Measurements from ENCODE around the gene GLCCI1.
"Not testable (repeated sequence)": the region's sequence is repeated elsewhere in the genome, so short reads cannot be mapped to it uniquely, and the experiment has no call there.

GLCCI1 gene

GRCh38 chr7:8058322-8058721, 89.7 kb downstream of the GLCCI1 start:
- Histone ChIP-seq H3K79me1 (ENCODE audit: low read length) (no peaks in the 10 kb centered on the region), H3K9ac (ENCODE audit: low read length) (no peak overlapping the region), H3K79me2 (ENCODE audit: control insufficient read depth, insufficient read depth, low read length) (no peaks in the 10 kb centered on the region), H3K4me3 (ENCODE audit: low read length) (no peak overlapping the region), H2BK120ac (ENCODE audit: low read depth, low read length) (no peak overlapping the region), H3K36me3 (ENCODE audit: control insufficient read depth, insufficient read depth, low read length) (no peaks in the 10 kb centered on the region), H4K5ac (ENCODE audit: low read length) (no peak overlapping the region), H3K23ac (ENCODE audit: low read length) (no peak overlapping the region), H3K27me3 (ENCODE audit: insufficient read depth, low read length, poor library complexity) (no peaks in the 10 kb centered on the region), H3K4me2 (ENCODE audit: low read length) (no peak overlapping the region), H3K18ac (ENCODE audit: low read length) (no peak overlapping the region), H3K4me1 (ENCODE audit: control insufficient read depth, low read depth, low read length) (no peaks in the 10 kb centered on the region), H3K56ac (ENCODE audit: low read length) (no peak overlapping the region), H2BK5ac (ENCODE audit: low read length) (no peak overlapping the region), H2BK15ac (replicated peaks; ENCODE audit: low read depth) (no peak overlapping the region), H3K4ac (ENCODE audit: low read depth, low read length) (no peak overlapping the region), H3K27ac (ENCODE audit: low read depth, low read length) (no peak overlapping the region), H4K8ac (ENCODE audit: low read depth, low read length) (no peak overlapping the region), H2AK5ac (ENCODE audit: low read length) (no peak overlapping the region)
- DNase-seq: no peak

- Histone ChIP-seq H2BK15ac (replicated peaks; ENCODE audit: low read depth) (no peak overlapping the region), H3K4me2 (ENCODE audit: low read length) (no peak overlapping the region), H3K56ac (ENCODE audit: low read length) (no peak overlapping the region), H4K5ac (ENCODE audit: low read length) (no peak overlapping the region), H3K4ac (ENCODE audit: low read depth, low read length) (no peak overlapping the region), H3K79me1 (ENCODE audit: low read length) (no peaks in the 10 kb centered on the region), H3K9ac (ENCODE audit: low read length) (no peak overlapping the region), H3K27me3 (ENCODE audit: insufficient read depth, low read length, poor library complexity) (no peaks in the 10 kb centered on the region), H2BK5ac (ENCODE audit: low read length) (no peak overlapping the region), H3K79me2 (ENCODE audit: control insufficient read depth, insufficient read depth, low read length) (no peaks in the 10 kb centered on the region), H2AK5ac (ENCODE audit: low read length) (no peak overlapping the region), H3K18ac (ENCODE audit: low read length) (no peak overlapping the region), H2BK120ac (ENCODE audit: low read depth, low read length) (no peak overlapping the region), H3K4me1 (ENCODE audit: control insufficient read depth, low read depth, low read length) (no peaks in the 10 kb centered on the region), H4K8ac (ENCODE audit: low read depth, low read length) (no peak overlapping the region), H3K23ac (ENCODE audit: low read length) (no peak overlapping the region), H3K27ac (ENCODE audit: low read depth, low read length) (no peak overlapping the region), H3K36me3 (ENCODE audit: control insufficient read depth, insufficient read depth, low read length) (no peaks in the 10 kb centered on the region), H3K4me3 (ENCODE audit: low read length) (no peak overlapping the region)
- no peak for DNase-seq
- no CpG with 5 or more reads among the region's 4 CpGs for WGBS (ENCODE audit: extremely low coverage, insufficient coverage, low lambda C conversion rate)
Measured at GRCh38 chr7:8058852-8059251, 90.3 kb downstream of the GLCCI1 start.

DNA sequence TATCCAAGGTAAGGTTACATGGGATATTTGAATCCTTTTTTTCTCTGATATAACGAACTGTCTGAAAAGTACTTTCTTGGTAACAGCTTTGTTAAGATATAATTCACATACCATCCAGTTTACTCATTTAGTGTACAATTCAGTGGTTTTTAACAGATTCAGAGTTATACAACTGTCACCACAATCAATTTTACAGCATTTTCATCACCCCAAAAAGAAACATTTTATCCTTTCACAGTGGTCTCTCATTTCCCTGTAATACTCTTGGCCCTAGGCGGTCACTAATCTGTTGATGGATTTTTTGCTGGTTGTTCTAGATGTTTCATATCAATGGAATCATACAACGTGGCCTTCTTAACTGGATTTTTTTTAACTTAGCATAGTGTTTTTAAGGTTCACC, 91.6 kb downstream of the GLCCI1 start:
- H3K79me1 ChIP-seq (ENCODE audit: low read length): no peaks in the 10 kb centered on the region
- no peak overlapping the region for H2BK120ac ChIP-seq (ENCODE audit: low read depth, low read length)
- H3K9ac ChIP-seq (ENCODE audit: low read length): no peak overlapping the region
- no CpG with 5 or more reads among the region's 3 CpGs for WGBS (ENCODE audit: extremely low coverage, insufficient coverage, low lambda C conversion rate)
- H4K8ac ChIP-seq (ENCODE audit: low read depth, low read length): no peak overlapping the region
- no peak overlapping the region for H3K56ac ChIP-seq (ENCODE audit: low read length)
- H3K4me3 ChIP-seq (ENCODE audit: low read length): no peak overlapping the region
- H3K23ac ChIP-seq (ENCODE audit: low read length): no peak overlapping the region
- H2BK5ac ChIP-seq (ENCODE audit: low read length): no peak overlapping the region
- no peak overlapping the region for H2AK5ac ChIP-seq (ENCODE audit: low read length)
- H4K5ac ChIP-seq (ENCODE audit: low read length): no peak overlapping the region
- no peak overlapping the region for H3K18ac ChIP-seq (ENCODE audit: low read length)
- no peak overlapping the region for H3K4ac ChIP-seq (ENCODE audit: low read depth, low read length)
- H3K36me3 ChIP-seq (ENCODE audit: control insufficient read depth, insufficient read depth, low read length): no peaks in the 10 kb centered on the region
- no peaks in the 10 kb centered on the region for H3K4me1 ChIP-seq (ENCODE audit: control insufficient read depth, low read depth, low read length)
- H3K27ac ChIP-seq (ENCODE audit: low read depth, low read length): no peak overlapping the region
- no peaks in the 10 kb centered on the region for H3K27me3 ChIP-seq (ENCODE audit: insufficient read depth, low read length, poor library complexity)
- H2BK15ac ChIP-seq (replicated peaks; ENCODE audit: low read depth): no peak overlapping the region
- H3K4me2 ChIP-seq (ENCODE audit: low read length): no peak overlapping the region
- no peaks in the 10 kb centered on the region for H3K79me2 ChIP-seq (ENCODE audit: control insufficient read depth, insufficient read depth, low read length)
- no peak for DNase-seq

- not testable (repeated sequence) for H3K4me2 ChIP-seq (ENCODE audit: low read length); H3K23ac ChIP-seq (ENCODE audit: low read length); H3K4me1 ChIP-seq (ENCODE audit: control insufficient read depth, low read depth, low read length); H2AK5ac ChIP-seq (ENCODE audit: low read length); H3K79me1 ChIP-seq (ENCODE audit: low read length); H3K9ac ChIP-seq (ENCODE audit: low read length); H3K27ac ChIP-seq (ENCODE audit: low read depth, low read length); H4K5ac ChIP-seq (ENCODE audit: low read length); H3K4ac ChIP-seq (ENCODE audit: low read depth, low read length); H3K56ac ChIP-seq (ENCODE audit: low read length); H3K4me3 ChIP-seq (ENCODE audit: low read length); H3K27me3 ChIP-seq (ENCODE audit: insufficient read depth, low read length, poor library complexity); H2BK15ac ChIP-seq (replicated peaks; ENCODE audit: low read depth); H4K8ac ChIP-seq (ENCODE audit: low read depth, low read length); H3K18ac ChIP-seq (ENCODE audit: low read length); H3K79me2 ChIP-seq (ENCODE audit: control insufficient read depth, insufficient read depth, low read length); DNase-seq; H3K36me3 ChIP-seq (ENCODE audit: control insufficient read depth, insufficient read depth, low read length); H2BK5ac ChIP-seq (ENCODE audit: low read length); H2BK120ac ChIP-seq (ENCODE audit: low read depth, low read length)
- no CpG with 5 or more reads among the region's 5 CpGs for WGBS (ENCODE audit: extremely low coverage, insufficient coverage, low lambda C conversion rate)
Measured at GRCh38 chr7:8063300-8063699, 94.7 kb downstream of the GLCCI1 start.

DNA sequence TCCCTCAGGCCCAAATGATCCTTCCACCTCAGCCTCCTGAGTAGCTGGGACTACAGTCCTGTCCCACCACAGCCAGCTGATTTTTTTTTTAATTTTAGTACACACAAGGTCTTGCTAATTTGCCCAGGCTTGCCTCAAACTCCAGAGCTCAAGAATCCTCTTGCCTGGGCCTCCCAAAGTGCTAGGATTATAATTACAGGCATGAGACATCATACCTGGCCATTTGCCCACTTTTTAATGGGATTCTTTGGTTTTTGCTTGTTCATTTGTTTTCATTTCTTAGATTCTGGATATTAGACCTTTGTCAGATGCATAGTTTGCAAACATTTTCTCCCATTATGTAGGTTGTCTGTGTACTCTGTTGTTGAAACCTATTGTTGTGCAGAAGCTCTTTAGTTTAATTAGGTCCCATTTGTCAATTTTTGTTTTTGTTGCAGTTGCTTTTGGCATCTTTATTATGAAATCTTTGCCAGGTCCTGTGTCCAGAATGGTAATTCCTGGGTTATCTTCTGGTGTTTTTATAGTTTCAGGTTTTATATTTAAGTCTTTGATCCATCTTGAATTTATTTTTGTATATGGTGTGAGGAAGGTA, 95.2 kb downstream of the GLCCI1 start:
- H3K79me2 ChIP-seq (ENCODE audit: control insufficient read depth, insufficient read depth, low read length): no peaks in the 10 kb centered on the region
- H2BK120ac ChIP-seq (ENCODE audit: low read depth, low read length): no peak overlapping the region
- H3K56ac ChIP-seq (ENCODE audit: low read length): no peak overlapping the region
- no peak for DNase-seq
- H3K27me3 ChIP-seq (ENCODE audit: insufficient read depth, low read length, poor library complexity): no peaks in the 10 kb centered on the region
- H3K23ac ChIP-seq (ENCODE audit: low read length): no peak overlapping the region
- H3K36me3 ChIP-seq (ENCODE audit: control insufficient read depth, insufficient read depth, low read length): no peaks in the 10 kb centered on the region
- H4K5ac ChIP-seq (ENCODE audit: low read length): no peak overlapping the region
- H3K4ac ChIP-seq (ENCODE audit: low read depth, low read length): no peak overlapping the region
- no peak overlapping the region for H4K8ac ChIP-seq (ENCODE audit: low read depth, low read length)
- no peaks in the 10 kb centered on the region for H3K79me1 ChIP-seq (ENCODE audit: low read length)
- no peak overlapping the region for H3K18ac ChIP-seq (ENCODE audit: low read length)
- no peak overlapping the region for H3K9ac ChIP-seq (ENCODE audit: low read length)
- no peaks in the 10 kb centered on the region for H3K4me1 ChIP-seq (ENCODE audit: control insufficient read depth, low read depth, low read length)
- H2BK5ac ChIP-seq (ENCODE audit: low read length): no peak overlapping the region
- no peak overlapping the region for H2BK15ac ChIP-seq (replicated peaks; ENCODE audit: low read depth)
- H3K4me2 ChIP-seq (ENCODE audit: low read length): no peak overlapping the region
- no peak overlapping the region for H3K27ac ChIP-seq (ENCODE audit: low read depth, low read length)
- no peak overlapping the region for H2AK5ac ChIP-seq (ENCODE audit: low read length)
- no peak overlapping the region for H3K4me3 ChIP-seq (ENCODE audit: low read length)

- Histone ChIP-seq H4K5ac (ENCODE audit: low read length) (no peak overlapping the region), H3K23ac (ENCODE audit: low read length) (no peak overlapping the region), H3K56ac (ENCODE audit: low read length) (no peak overlapping the region), H3K79me1 (ENCODE audit: low read length) (no peaks in the 10 kb centered on the region), H3K9ac (ENCODE audit: low read length) (no peak overlapping the region), H3K4ac (ENCODE audit: low read depth, low read length) (no peak overlapping the region), H3K4me3 (ENCODE audit: low read length) (no peak overlapping the region), H3K79me2 (ENCODE audit: control insufficient read depth, insufficient read depth, low read length) (no peaks in the 10 kb centered on the region), H4K8ac (ENCODE audit: low read depth, low read length) (no peak overlapping the region), H3K4me2 (ENCODE audit: low read length) (no peak overlapping the region), H2BK5ac (ENCODE audit: low read length) (no peak overlapping the region), H3K36me3 (ENCODE audit: control insufficient read depth, insufficient read depth, low read length) (no peaks in the 10 kb centered on the region), H3K4me1 (ENCODE audit: control insufficient read depth, low read depth, low read length) (no peaks in the 10 kb centered on the region), H2BK15ac (replicated peaks; ENCODE audit: low read depth) (no peak overlapping the region), H2AK5ac (ENCODE audit: low read length) (no peak overlapping the region), H2BK120ac (ENCODE audit: low read depth, low read length) (no peak overlapping the region), H3K27ac (ENCODE audit: low read depth, low read length) (no peak overlapping the region), H3K18ac (ENCODE audit: low read length) (no peak overlapping the region), H3K27me3 (ENCODE audit: insufficient read depth, low read length, poor library complexity) (no peaks in the 10 kb centered on the region)
- no peak for DNase-seq
- no CpG with 5 or more reads among the region's 12 CpGs for WGBS (ENCODE audit: extremely low coverage, insufficient coverage, low lambda C conversion rate)
Measured at GRCh38 chr7:8064828-8065227, 96.2 kb downstream of the GLCCI1 start.

Measured in mesendoderm (in vitro differentiated cells).